ENCODE data around the gene TBCE. TPM values are rescaled to one million over a fixed set of nuclear protein-coding genes. Genes with fewer than 3 reads are reported as not detected.

The TBCE gene
- polyA plus RNA-seq, 1 donor = 28.8 TPM

- Histone ChIP-seq H3K4me3 (ENCODE audit: low read length) (no peak overlapping the region), H3K4me1 (ENCODE audit: control insufficient read depth, insufficient read depth, low read length) (no peaks in the 10 kb centered on the region), H3K27ac (ENCODE audit: low read length) (no peak overlapping the region), H3K9me3 (ENCODE audit: control insufficient read depth, low read depth, low read length) (no peaks in the 10 kb centered on the region), H3K36me3 (ENCODE audit: control insufficient read depth, insufficient read depth, low read length) (peaks cover 7% of the 10 kb centered on the region), H3K27me3 (ENCODE audit: control insufficient read depth, insufficient read depth, low read length) (no peaks in the 10 kb centered on the region)
- WGBS (ENCODE audit: insufficient coverage, low lambda C conversion rate) = no CpG with 5 or more reads among the region's 12 CpGs
- DNase-seq = no peak
Measured at GRCh38 chr1:235423214-235423652, 56.0 kb downstream of the TBCE start.

DNA sequence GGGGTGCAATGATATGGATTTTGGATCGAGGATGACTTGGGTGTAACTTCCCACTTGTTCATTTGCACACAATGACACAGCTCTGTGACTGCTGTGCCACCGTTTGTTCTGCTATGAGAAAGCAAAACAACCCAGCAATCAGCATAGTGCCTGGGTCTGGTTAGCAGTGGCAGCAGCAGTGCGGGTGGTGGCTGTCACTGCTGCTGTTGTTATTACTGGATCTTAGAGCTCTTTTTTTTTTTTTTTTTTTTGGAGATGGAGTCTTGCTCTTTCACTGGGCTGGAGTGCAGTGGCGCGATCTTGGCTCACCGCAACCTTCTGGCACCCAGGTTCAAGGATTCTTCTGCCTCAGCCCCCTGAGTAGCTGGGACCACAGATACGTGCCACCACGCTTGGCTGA lies 56.9 kb downstream of the TBCE start:
- WGBS (ENCODE audit: insufficient coverage, low lambda C conversion rate) = no CpG with 5 or more reads among the region's 8 CpGs
- peaks cover 4% of the 10 kb centered on the region for H3K36me3 ChIP-seq (ENCODE audit: control insufficient read depth, insufficient read depth, low read length)
- no peaks in the 10 kb centered on the region for H3K27me3 ChIP-seq (ENCODE audit: control insufficient read depth, insufficient read depth, low read length)
- no peaks in the 10 kb centered on the region for H3K4me1 ChIP-seq (ENCODE audit: control insufficient read depth, insufficient read depth, low read length)
- DNase-seq = no peak
- no peak overlapping the region for H3K4me3 ChIP-seq (ENCODE audit: low read length)
- H3K27ac ChIP-seq (ENCODE audit: low read length) = no peak overlapping the region
- H3K9me3 ChIP-seq (ENCODE audit: control insufficient read depth, low read depth, low read length) = no peaks in the 10 kb centered on the region

DNA sequence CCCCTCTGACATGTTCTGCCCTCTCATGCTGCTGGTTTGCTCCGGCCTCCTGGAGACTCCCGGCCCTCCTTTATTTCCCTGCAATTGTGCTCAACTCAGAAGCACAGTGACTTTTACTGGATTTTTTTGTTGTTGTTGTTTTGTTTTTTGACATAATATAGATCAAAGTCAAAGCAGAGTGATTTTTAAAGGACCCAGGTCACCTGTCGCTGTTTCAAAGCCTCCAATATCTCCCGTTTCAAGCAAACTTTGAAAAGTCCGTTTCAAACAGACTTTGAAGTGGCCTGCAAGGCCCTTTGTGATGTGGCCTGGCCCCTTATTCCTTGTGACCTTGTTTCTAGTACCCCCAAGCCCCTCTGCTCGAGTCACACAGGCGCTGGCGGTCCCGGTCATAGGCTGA lies 58.1 kb downstream of the TBCE start:
- H3K27me3 ChIP-seq (ENCODE audit: control insufficient read depth, insufficient read depth, low read length) = no peaks in the 10 kb centered on the region
- H3K4me3 ChIP-seq (ENCODE audit: low read length) = no peak overlapping the region
- no peak for DNase-seq
- H3K9me3 ChIP-seq (ENCODE audit: control insufficient read depth, low read depth, low read length) = no peaks in the 10 kb centered on the region
- no peaks in the 10 kb centered on the region for H3K4me1 ChIP-seq (ENCODE audit: control insufficient read depth, insufficient read depth, low read length)
- peaks cover 5% of the 10 kb centered on the region for H3K36me3 ChIP-seq (ENCODE audit: control insufficient read depth, insufficient read depth, low read length)
- WGBS (ENCODE audit: insufficient coverage, low lambda C conversion rate) = 100% methylated on average over 1 of the region's 9 CpGs
- no peak overlapping the region for H3K27ac ChIP-seq (ENCODE audit: low read length)

DNA sequence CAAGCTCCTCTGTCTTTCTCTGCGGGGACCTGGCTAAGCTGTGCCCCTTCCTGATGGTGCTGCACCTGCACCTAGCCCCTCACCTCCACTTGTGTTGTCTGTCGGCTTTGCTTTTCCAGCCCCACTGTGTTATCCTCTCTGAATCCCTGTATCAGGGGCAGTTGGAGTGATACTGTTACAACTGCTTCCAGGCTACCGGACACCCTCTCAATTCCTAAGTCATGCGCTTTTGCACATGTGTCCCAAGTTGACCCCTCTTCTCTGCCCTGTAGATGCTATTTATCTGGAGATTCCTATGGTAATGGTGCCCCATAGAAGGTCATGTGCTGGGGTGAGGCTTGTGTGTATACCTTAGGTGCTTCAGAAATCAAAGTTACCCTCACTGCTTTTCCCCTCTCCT lies 58.9 kb downstream of the TBCE start:
- no peaks in the 10 kb centered on the region for H3K9me3 ChIP-seq (ENCODE audit: control insufficient read depth, low read depth, low read length)
- no peaks in the 10 kb centered on the region for H3K4me1 ChIP-seq (ENCODE audit: control insufficient read depth, insufficient read depth, low read length)
- H3K27ac ChIP-seq (ENCODE audit: low read length) = no peak overlapping the region
- H3K27me3 ChIP-seq (ENCODE audit: control insufficient read depth, insufficient read depth, low read length) = no peaks in the 10 kb centered on the region
- no CpG with 5 or more reads among the region's 4 CpGs for WGBS (ENCODE audit: insufficient coverage, low lambda C conversion rate)
- no peak for DNase-seq
- H3K4me3 ChIP-seq (ENCODE audit: low read length) = no peak overlapping the region
- peaks cover 9% of the 10 kb centered on the region for H3K36me3 ChIP-seq (ENCODE audit: control insufficient read depth, insufficient read depth, low read length)

DNA sequence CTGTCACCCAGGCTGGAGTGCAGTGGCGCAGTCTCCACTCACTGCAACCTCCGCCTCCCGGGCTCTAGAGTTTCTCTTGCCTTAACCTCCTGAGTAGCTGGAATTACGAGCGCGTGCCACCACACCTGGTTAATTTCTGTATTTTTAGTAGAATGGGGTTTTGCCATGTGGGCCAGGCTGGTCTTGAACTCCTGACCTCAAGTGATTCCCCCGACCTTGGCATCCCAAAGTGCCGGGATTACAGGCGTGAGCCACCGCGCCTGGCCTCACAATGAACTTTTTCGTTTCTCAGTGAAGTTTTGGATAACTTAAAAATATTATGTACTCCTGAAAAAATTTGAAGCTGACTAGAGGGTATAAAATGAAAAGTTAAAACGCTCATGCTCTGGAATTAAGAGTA lies 59.5 kb downstream of the TBCE start:
- DNase-seq = no peak
- Histone ChIP-seq H3K9me3 (ENCODE audit: control insufficient read depth, low read depth, low read length) (no peaks in the 10 kb centered on the region), H3K4me1 (ENCODE audit: control insufficient read depth, insufficient read depth, low read length) (no peaks in the 10 kb centered on the region), H3K4me3 (ENCODE audit: low read length) (no peak overlapping the region), H3K27me3 (ENCODE audit: control insufficient read depth, insufficient read depth, low read length) (no peaks in the 10 kb centered on the region), H3K27ac (ENCODE audit: low read length) (no peak overlapping the region), H3K36me3 (ENCODE audit: control insufficient read depth, insufficient read depth, low read length) (peaks cover 10% of the 10 kb centered on the region)
- WGBS (ENCODE audit: insufficient coverage, low lambda C conversion rate) = 92% methylated on average over 2 of the region's 13 CpGs

GRCh38 chr1:235427447-235427846 lies 60.2 kb downstream of the TBCE start:
- no peak for DNase-seq
- Histone ChIP-seq H3K9me3 (ENCODE audit: control insufficient read depth, low read depth, low read length) (no peaks in the 10 kb centered on the region), H3K27ac (ENCODE audit: low read length) (no peak overlapping the region), H3K4me1 (ENCODE audit: control insufficient read depth, insufficient read depth, low read length) (no peaks in the 10 kb centered on the region), H3K4me3 (ENCODE audit: low read length) (no peak overlapping the region), H3K27me3 (ENCODE audit: control insufficient read depth, insufficient read depth, low read length) (no peaks in the 10 kb centered on the region), H3K36me3 (ENCODE audit: control insufficient read depth, insufficient read depth, low read length) (peaks cover 12% of the 10 kb centered on the region)
- no CpG with 5 or more reads among the region's 4 CpGs for WGBS (ENCODE audit: insufficient coverage, low lambda C conversion rate)

GRCh38 chr1:235429143-235429542 lies 61.9 kb downstream of the TBCE start:
- Histone ChIP-seq H3K36me3 (ENCODE audit: control insufficient read depth, insufficient read depth, low read length) (peaks cover 19% of the 10 kb centered on the region), H3K4me3 (ENCODE audit: low read length) (no peak overlapping the region), H3K27ac (ENCODE audit: low read length) (no peak overlapping the region), H3K9me3 (ENCODE audit: control insufficient read depth, low read depth, low read length) (no peaks in the 10 kb centered on the region), H3K27me3 (ENCODE audit: control insufficient read depth, insufficient read depth, low read length) (no peaks in the 10 kb centered on the region), H3K4me1 (ENCODE audit: control insufficient read depth, insufficient read depth, low read length) (no peaks in the 10 kb centered on the region)
- 63% methylated on average over 3 of the region's 5 CpGs for WGBS (ENCODE audit: insufficient coverage, low lambda C conversion rate)
- no peak for DNase-seq

- 100% methylated on average over 1 of the region's 6 CpGs for WGBS (ENCODE audit: insufficient coverage, low lambda C conversion rate)
- DNase-seq = no peak
- Histone ChIP-seq H3K27me3 (ENCODE audit: control insufficient read depth, insufficient read depth, low read length) (no peaks in the 10 kb centered on the region), H3K4me1 (ENCODE audit: control insufficient read depth, insufficient read depth, low read length) (no peaks in the 10 kb centered on the region), H3K36me3 (ENCODE audit: control insufficient read depth, insufficient read depth, low read length) (peaks cover 25% of the 10 kb centered on the region), H3K4me3 (ENCODE audit: low read length) (no peak overlapping the region), H3K9me3 (ENCODE audit: control insufficient read depth, low read depth, low read length) (no peaks in the 10 kb centered on the region), H3K27ac (ENCODE audit: low read length) (no peak overlapping the region)
Measured at GRCh38 chr1:235430991-235431390, 63.8 kb downstream of the TBCE start.

DNA sequence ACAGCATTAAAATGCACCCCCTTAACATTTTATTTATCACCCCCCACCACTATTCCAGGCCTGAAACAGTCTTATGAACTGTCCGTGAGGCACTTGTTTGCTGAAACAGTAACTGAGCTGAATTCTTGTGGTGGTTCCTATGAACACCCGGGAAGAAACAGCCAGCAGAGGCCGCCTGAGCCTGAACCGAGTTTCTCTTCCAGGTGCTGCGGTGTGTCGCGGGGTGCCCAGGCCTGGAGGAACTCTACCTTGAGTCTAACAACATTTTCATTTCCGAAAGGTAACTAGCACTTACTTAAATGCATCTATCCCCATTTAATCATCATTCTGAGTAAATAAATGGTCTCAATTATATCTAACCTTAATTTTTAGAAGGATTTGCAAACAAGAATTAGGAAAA lies 66.8 kb downstream of the TBCE start:
- WGBS (ENCODE audit: insufficient coverage, low lambda C conversion rate) = no CpG with 5 or more reads among the region's 8 CpGs
- H3K27ac ChIP-seq (ENCODE audit: low read length) = no peak overlapping the region
- H3K4me1 ChIP-seq (ENCODE audit: control insufficient read depth, insufficient read depth, low read length) = no peaks in the 10 kb centered on the region
- H3K27me3 ChIP-seq (ENCODE audit: control insufficient read depth, insufficient read depth, low read length) = no peaks in the 10 kb centered on the region
- no peak for DNase-seq
- peaks cover 51% of the 10 kb centered on the region for H3K36me3 ChIP-seq (ENCODE audit: control insufficient read depth, insufficient read depth, low read length)
- H3K4me3 ChIP-seq (ENCODE audit: low read length) = no peak overlapping the region
- H3K9me3 ChIP-seq (ENCODE audit: control insufficient read depth, low read depth, low read length) = no peaks in the 10 kb centered on the region

- H3K27ac ChIP-seq (ENCODE audit: low read length) = no peak overlapping the region
- no peaks in the 10 kb centered on the region for H3K9me3 ChIP-seq (ENCODE audit: control insufficient read depth, low read depth, low read length)
- H3K36me3 ChIP-seq (ENCODE audit: control insufficient read depth, insufficient read depth, low read length) = peaks cover 70% of the 10 kb centered on the region
- no peaks in the 10 kb centered on the region for H3K4me1 ChIP-seq (ENCODE audit: control insufficient read depth, insufficient read depth, low read length)
- no CpG with 5 or more reads among the region's 6 CpGs for WGBS (ENCODE audit: insufficient coverage, low lambda C conversion rate)
- no peaks in the 10 kb centered on the region for H3K27me3 ChIP-seq (ENCODE audit: control insufficient read depth, insufficient read depth, low read length)
- H3K4me3 ChIP-seq (ENCODE audit: low read length) = no peak overlapping the region
- no peak for DNase-seq
Measured at GRCh38 chr1:235441159-235441685, 74.0 kb downstream of the TBCE start.

- no peaks in the 10 kb centered on the region for H3K9me3 ChIP-seq (ENCODE audit: control insufficient read depth, low read depth, low read length)
- peaks cover 66% of the 10 kb centered on the region for H3K36me3 ChIP-seq (ENCODE audit: control insufficient read depth, insufficient read depth, low read length)
- H3K4me3 ChIP-seq (ENCODE audit: low read length) = no peak overlapping the region
- no peaks in the 10 kb centered on the region for H3K27me3 ChIP-seq (ENCODE audit: control insufficient read depth, insufficient read depth, low read length)
- H3K27ac ChIP-seq (ENCODE audit: low read length) = no peak overlapping the region
- no peaks in the 10 kb centered on the region for H3K4me1 ChIP-seq (ENCODE audit: control insufficient read depth, insufficient read depth, low read length)
- DNase-seq = no peak
- WGBS (ENCODE audit: insufficient coverage, low lambda C conversion rate) = 94% methylated on average over 2 of the region's 9 CpGs
Measured at GRCh38 chr1:235442788-235443429, 75.7 kb downstream of the TBCE start.
